Measurements from ENCODE around the gene HLA-B.

DNA sequence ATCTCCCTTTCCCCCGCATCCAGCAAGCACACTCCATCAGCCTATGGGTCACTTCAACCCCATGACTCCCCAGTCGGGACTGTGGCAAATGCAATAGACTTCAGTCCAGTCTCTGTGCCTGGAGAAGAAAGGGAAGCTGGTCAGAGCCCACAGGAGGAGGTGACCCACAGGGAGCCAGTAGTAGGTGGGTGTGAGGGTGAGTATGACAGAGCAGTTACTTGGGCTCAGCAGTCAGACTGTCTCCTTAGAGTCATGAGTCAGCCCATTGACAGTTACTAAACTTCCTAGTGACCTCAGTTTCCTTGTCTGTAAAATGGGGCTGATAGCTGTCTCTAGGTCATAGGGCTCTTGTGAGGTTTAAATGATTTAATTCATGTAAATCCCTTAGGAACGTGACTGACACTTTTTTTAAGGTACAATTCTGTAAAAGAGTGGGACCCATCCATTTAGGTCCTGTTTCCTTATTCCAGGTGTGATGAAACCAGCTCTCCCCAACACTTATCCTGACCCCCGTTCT, 51.2 kb downstream of the HLA-B start:
- TF ChIP-seq CTCF (IDR thresholded peaks at IDR 0.05), result no peak
- TF ChIP-seq EP300 (IDR thresholded peaks at IDR 0.05), result no peak
- no peak for TF ChIP-seq POLR2AphosphoS5 (IDR thresholded peaks at IDR 0.05)
- TF ChIP-seq POLR2A (IDR thresholded peaks at IDR 0.05), result no peak

Data from stomach (tissue), 4 donors.